NCI-H2227 (cell line): ENCODE data around the gene MMADHC.
"Not testable (repeated sequence)": the region's sequence is repeated elsewhere in the genome, so short reads cannot be mapped to it uniquely, and the experiment has no call there.

ENCODE experiments used
- DNase-seq: peaks from one replicate; lab custom pipeline; 2025; ENCODE audit not compliant: unreplicated experiment; lab: John Stamatoyannopoulos, UW

The MMADHC gene

DNA sequence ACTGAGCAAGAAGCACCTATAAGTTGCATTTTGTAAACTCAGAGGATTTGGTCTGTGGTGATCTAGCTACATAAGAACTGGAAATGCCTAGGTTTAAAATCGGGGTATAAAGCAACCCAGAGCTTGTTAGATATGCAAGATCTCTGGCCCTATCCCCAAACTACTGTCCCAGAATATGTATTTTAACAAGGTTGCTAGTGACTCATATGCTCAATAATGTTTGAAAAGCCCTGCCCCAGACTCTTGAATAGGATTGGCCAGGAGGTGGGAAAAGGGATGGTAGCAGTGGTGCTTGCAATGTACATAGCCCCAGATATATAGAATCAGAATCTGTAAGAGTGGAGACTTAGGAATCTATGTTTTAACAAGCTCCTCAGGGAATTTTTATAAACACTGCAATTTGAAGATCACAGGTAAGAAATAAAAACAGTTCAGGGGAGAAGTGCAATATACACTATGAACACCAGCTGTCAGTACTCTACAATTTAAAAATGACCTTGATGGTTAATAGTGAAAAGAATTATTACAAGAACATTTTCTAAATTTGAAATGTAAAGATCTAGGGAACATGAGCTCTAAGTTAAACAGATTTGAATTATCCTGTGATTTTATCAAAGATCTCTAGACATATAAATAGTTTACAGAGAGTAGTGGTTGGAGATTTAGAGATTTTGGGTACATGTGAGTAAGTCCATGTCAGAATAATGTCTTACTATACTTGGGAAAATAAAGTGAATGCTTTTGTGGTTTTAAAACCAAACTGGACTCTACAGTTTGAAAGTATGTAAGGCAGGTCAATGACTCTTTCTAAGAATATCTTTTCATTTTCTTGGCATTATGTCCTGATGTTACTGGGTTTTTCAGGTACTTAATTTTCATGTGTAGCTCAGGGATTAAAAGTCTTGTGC lies 7.7 kb upstream of the MMADHC start:
- DNase-seq = peak; percentile 46

DNA sequence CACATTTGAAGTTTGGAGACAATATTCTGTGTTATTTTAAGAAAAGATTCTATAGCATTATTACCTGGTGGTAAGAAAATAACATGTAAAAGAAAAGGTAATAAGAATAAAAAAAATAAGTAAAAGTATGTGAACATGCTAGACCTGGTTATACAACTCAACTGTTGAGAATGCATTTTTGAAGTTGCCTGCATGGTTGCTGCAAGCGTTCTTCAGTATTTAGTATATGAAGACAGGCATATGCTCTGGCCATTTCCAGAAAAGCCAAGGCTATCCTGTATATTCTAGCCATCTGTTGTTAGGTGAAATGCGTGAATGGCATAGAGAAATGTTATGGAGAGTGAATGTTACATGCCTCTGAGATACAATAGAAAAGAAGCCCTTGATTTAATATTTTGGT lies 6.8 kb upstream of the MMADHC start:
- DNase-seq = no peak

DNA sequence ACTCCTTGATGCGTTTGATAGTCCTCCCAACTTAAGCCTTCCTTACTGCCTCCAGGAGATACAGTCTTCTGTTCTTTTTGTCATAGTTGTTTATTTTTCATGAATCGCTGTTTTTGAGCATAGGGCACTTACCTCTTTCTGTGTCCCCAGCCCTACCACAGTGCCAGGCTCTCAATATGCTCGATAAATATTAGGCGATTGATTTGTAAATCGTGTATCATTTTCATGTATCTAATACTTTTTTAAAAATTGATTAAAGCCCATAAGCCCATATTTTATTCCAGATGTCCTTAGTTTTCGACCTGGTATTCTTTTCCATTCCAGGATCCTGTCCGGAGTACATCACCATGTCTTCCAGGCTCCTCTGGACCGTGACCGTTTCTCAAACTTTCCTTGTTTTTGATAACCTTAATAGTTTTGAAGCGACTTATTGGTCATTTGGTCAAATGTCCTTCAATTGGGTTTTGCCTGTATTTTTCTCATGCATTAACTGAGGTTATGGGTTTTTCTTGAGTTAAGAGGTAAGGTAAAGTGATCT lies 444 bp upstream of the MMADHC start:
- peak; percentile 37 for DNase-seq

DNA sequence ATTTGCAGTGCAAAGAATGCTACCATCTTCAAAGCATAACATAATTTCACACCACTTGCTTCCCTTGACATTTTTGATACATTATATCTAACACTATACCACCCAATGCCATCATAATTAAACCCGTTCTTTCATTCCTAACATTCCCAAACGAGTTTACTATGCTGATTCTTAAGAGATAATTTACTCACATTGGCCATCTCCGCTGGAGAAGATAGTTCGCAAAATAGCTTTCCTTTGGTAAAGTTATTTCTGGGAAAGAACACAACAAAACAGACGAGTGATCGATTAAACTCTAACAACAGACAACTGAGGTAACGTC lies 716 bp downstream of the MMADHC start:
- DNase-seq = no peak

DNA sequence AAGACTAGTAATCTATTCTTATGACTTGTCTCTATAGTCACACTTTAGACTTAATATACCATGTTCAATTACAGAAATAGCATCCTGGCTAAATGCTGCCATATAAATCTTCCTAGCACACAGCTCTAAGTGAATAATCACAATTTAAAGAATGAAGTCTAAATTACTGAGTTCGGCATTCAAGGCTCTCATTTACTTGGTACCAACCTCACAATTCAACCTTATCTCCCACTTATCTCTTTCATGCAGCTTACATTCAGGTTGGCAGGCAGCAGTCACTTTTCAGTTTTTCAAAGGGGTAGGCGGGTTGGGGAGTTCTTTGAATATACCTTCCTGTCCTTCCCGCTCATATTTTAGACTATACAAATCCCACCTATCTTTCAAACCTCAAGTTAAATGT lies 1.5 kb downstream of the MMADHC start:
- DNase-seq = no peak

DNA sequence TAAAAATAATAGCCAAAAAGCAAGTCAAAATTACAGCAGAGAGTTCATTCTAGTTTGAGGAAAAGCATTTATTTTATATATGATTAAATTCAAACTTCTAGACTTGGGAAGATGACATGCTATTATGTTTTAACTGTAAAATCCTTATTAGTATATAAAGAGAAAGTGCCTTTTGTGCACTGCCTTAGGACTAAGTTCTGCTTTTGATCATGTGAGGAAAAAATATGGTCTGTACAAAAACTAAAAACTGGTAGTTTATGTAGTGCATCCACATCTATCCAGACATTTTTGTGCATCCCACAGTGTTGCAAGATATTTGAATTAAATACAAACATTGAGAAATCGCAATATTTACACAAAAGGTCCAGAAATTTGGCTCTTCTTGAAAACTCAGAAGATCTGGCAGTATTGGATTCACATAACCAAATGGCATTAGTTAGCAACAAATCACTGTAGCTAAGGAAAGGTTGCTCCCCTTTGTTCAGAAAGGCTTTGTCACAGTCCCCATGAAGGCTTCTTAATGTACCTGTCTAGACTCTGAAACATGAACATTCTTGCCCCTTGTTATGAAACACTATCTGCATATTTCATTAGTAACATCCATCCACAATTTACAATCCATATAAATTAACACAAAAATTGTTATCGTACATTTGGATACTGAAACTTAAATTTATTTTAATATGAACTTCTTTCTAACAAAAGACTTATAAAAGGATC lies 2.2 kb downstream of the MMADHC start:
- no peak for DNase-seq

DNA sequence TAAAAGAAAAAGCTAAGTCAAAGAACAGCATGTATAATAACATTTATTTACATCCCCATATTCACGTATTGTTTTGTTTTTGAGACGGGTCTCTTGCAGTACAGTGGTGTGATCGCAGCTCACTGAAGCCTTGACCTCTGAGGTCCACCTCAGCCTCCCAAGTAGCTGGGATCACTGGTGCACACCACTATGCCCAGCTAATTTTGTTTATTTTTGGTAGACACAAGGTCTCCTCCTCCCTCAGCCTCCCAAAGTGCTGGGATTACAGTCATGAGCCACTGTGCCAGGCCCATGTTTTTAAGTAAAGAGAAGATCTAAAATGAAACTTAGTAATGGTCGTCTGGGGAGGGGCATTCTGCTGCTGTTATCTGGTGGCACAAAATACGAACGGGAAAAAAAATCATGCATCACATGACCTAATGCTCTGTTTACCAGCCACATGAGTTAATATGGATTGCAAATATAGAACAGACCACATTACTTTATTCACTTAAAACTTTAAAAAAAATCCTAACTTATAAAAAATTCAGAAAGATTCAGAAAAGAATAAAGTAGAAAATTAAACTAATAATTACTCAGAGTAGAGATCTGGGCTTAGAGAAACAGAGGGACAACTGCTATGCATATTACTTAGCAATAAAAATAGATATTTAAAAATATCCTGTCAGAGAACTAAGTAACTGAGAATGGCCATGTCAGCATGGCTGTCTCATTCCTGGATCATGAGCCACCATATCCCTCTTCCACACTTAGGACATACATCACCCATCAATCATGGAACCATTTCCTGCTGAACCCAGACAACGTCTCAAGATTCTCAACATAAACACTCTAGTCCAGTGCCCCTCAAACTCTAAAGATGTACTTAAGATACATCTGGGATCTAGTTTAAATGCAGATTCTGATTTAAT lies 7.3 kb downstream of the MMADHC start:
- DNase-seq = no peak

DNA sequence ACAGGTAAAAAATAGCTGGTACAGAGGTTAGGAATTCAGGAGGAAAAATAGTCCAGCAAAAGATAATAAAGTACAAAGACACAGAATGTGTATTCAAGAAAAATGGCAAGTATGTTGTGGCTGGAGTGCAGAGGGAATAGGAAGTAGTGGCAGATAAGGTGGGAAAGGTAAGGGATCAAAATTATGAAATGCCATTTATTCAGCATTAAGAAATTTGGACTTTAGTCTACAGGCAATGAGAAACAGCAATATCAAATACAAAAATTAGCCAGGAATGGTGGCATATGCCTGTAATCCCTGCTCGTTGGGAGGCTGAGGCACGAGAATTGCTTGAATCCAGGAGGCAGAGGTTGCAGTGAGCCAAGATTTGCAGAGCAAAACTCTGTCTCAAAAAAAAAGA lies 10.3 kb downstream of the MMADHC start:
- no peak for DNase-seq

DNA sequence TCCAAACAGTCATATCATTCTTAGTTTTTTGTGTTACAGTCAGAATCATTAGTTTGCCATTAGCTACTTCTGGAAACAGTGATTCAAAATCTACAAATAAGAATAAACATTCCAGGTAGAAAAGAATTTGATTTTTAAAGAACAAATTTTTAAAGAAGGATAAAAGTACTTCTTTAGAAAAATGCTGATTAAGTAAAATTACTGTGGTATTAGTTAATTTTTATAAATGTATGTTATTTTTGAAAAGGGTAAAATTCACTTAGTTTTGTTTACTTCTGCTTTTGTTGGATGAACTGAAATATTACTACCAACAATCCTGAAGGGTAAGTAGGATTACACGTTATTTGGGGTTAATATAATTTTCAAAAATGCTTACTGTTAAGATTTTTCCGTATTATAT lies 11.8 kb downstream of the MMADHC start:
- no peak for DNase-seq

DNA sequence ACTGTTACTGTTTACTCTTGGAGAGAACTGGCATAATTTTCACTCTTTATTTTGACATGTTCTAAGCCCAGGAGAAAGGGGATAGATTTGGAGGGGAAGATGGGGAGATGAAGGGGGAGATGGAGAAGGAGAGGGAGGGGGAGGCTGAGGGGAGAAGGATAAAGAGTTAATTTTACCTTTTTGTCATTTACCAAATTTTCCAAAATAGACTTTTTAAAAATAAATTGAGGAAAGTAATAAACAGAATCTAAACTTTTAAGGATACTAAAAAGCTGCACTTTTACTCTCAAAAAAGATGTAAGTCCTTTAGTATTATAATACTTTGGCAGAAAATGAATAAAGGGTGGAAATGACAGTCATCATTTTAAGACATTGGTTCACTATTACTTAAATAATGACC lies 12.3 kb downstream of the MMADHC start:
- DNase-seq = no peak

DNA sequence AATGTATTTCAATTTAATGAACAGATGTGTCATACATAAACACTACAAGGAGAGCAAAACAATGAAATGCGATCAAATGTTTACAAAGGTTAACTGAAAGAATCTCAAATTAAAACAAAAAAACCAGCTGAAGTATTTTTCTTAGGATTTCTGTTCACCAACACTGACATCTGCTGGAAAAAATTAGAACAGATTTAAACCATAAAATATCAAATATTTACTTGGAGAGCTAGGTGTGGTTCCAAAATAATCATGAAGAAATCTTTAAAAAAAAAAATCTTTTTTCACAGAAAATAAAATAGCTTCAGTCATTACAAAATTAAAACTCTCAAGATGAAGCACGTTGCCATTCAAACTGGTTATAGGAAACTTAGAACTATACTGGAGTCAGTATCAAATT lies 13.8 kb downstream of the MMADHC start:
- peak; percentile 36 for DNase-seq

DNA sequence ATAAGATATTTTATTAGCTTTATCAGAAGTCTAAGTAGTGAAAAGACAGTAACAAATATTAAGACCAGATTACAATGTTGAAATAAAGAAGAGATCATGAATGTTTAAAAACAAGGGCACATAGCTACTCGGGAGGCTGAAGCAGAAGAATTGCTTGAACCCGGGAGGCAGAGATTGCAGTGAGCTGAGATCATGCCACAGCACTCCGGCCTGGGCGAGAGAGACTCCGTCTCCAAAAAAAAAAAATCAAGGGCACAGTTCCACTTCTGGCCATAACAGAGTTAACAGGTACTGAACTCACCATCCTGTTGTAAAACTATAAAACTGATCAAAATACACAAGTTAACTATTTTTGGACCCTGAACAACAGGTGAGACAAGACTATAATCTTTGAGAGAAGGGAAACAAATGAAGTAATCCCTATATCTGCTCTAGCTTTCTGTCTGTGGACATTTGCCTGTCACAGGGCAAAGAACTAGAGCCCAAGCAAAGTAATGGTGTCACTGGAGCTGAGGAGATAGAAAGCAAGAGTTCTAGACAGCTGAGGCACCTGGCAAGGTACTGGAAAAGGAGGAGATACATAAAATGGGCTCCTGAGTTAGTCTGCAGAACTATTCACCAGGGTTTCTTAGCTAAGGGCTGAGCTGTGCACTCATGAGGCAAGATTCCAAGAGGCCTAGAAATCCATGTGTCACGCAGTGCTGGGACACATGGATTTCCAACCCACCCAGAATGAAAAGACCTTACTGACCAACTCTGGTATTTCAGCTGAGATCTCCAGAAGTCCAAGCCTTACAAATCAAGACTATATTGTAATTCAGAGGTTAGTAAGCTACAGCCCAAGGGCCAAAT lies 15.2 kb downstream of the MMADHC start:
- no peak for DNase-seq

DNA sequence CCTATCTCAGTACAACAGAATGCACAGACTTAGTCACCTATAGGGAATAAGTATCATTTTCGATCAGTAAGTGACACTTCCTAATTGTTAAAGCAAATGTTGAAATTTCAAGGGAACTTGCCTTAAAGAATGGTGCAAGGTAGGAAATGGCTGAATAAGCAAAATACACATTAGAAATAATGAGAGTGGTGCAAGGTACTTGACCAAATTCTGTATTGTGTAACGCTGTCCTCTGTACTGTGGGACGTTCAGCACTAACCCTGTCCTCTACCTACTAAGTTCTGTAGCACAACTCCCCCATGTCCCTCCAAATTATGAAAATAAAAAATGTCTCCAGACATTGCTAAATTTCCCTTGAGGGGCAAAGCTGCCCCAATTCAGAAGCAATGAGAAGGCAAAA lies 19.4 kb downstream of the MMADHC start:
- DNase-seq = no peak

DNA sequence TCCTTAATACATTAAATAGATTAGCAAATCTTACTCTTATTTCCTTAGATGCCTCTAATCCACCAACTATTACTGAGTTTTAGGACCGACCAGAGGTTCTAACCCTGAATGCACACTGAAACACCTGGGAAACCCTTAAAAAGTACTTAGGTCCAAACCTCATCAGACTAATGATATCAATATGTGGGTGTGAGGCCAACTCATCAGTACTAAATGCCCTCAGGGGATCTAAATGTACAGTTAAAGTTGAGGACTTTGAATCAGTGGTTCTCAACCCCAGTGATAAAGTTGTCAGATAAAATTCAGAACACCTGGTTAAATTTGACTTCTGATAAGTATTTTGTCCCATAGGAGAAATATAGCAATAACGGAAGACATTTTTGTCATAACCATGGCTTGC lies 20.9 kb downstream of the MMADHC start:
- DNase-seq = no peak

DNA sequence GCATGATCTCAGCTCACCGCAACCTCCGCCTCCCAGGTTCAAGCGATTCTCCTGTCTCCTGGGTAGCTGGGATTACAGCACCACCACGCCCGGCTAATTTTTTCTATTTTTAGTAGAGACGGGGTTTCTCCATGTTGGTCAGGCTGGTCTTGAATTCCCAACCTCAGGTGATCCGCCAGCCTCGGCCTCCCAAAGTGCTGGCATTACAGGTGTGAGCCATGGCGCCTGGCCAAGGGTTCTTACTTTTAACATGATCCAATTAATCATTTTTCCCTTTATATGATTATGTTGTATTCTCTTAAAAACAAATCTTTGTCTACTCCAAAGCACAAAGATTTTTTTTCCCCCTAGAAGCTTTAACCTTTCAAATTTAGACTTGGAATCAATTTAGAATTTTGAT lies 21.9 kb downstream of the MMADHC start:
- not testable (repeated sequence) for DNase-seq

DNA sequence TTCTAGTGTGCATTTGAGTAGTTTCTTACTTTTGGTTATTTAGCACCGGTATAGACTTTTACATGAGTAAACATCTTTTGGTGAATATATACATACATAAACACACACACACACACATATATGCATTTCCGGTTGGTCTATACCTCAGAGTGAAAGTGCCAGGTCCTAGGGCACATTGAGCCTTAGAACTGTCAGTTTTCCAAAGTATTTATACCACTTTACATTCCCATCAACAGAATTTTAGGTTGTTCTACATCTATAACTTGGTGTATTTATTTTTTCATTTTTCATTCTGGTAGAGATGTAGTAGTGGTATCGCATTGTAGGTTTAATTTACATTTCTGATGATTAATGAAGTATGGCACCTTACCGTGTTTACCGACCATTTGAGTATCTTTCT lies 22.6 kb downstream of the MMADHC start:
- no peak for DNase-seq

DNA sequence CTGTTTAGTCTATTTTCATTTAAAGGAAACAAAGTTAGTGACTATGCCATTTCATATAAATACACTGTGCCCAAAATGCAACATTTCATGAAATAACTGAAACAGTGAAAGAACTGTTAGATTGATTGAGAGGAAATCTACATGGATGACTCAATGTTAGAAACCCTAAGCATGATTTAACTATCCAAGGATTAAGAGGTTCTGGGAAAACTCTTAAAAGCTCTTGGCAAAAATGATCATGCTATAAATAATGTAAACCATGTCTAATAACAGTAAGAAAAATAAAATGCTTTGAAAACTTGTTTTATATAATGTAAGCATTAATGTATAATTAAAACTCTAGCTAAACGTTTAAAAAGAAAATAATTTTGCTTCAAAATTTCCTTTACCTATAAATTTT lies 23.5 kb downstream of the MMADHC start:
- no peak for DNase-seq

DNA sequence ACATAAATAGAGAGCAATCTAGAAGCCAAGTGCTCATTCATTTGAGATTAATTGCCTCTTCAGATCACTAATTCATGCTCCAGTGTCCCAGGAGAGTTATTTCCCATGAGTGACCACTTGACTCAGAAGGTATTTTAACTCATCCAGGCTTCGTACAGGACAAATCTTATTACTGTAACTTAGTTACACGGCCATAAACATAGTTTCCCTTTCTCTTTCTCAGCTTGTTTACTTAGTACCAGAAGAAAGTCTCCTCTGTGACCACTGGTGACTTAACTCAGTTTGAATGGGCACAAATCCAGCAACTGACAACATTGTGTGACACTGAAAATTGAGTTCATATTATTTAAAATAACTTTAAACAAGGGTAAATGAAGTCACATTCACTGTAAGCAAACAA lies 25.3 kb downstream of the MMADHC start:
- DNase-seq = no peak

DNA sequence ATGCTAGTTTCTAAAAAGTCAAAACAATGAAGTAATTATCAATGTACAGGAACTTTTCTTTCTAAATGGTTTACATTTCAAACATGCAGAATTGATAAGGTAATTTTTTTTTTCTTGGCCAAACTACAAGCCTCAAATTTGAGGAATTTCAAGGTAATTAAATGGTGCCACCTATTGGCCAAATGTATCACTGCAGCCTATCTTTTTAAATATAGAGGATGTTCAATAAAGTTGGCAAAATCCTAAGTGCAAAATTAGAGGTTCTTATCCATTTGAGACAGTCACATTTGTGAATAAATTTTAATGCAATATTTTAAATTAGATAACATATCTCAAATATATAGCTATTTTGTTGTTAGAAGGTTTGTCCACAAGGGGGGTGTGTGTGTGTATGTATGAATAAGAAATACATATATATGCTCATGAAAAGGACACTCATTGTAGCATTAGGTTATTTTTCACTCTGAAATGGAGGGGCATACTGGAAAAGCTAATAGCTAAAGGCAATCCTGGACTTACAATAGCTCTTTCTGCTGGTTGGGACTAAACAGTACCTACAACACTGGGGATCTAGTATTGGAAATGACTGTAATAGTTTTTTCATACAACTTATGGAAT lies 26.2 kb downstream of the MMADHC start:
- peak; percentile 73 for DNase-seq
